Measurements from ENCODE around the gene DISP1. TPM values are rescaled to one million over a fixed set of nuclear protein-coding genes. Genes with fewer than 3 reads are reported as not detected.

DISP1 gene
- total and polyA plus RNA-seq, 2 experiments from 2014 or later, result 2.4 to 4.4 TPM

- H3K4me3 Mint-ChIP-seq, result no peak overlapping the region
Measured at GRCh38 chr1:222777463-222777862, 37.4 kb upstream of the DISP1 start.

GRCh38 chr1:222777977-222778376 lies 36.9 kb upstream of the DISP1 start:
- H3K27me3 ChIP-seq (ENCODE audit: insufficient read depth), result no peaks in the 10 kb centered on the region
- H2AFZ ChIP-seq, result no peak overlapping the region
- no peaks in the 10 kb centered on the region for H3K9me2 ChIP-seq (ENCODE audit: insufficient read depth)
- Mint-ChIP-seq H3K4me1 (no peaks in the 10 kb centered on the region), H3K36me3 (ENCODE audit: low read depth) (no peaks in the 10 kb centered on the region), H3K27me3 (ENCODE audit: insufficient read depth, low read depth, poor library complexity) (peaks cover 2% of the 10 kb centered on the region), H3K9me3 (no peaks in the 10 kb centered on the region), H3K27ac (no peak overlapping the region), H3K4me3 (no peak overlapping the region)
- H3F3A ChIP-seq (replicated peaks; ENCODE audit: low read depth), result no peaks in the 10 kb centered on the region
- H3K79me2 ChIP-seq (replicated peaks; ENCODE audit: insufficient read depth), result no peaks in the 10 kb centered on the region
- no peaks in the 10 kb centered on the region for H3K36me3 ChIP-seq (ENCODE audit: insufficient read depth)
- H4K20me1 ChIP-seq (replicated peaks; ENCODE audit: insufficient read depth), result no peaks in the 10 kb centered on the region
- no peak for DNase-seq (ENCODE audit: low spot score)
- H3K4me2 ChIP-seq, result no peak overlapping the region
- no peak for ATAC-seq
- H3K27ac ChIP-seq (ENCODE audit: low read depth), result no peak overlapping the region
- no peaks in the 10 kb centered on the region for H3K4me1 ChIP-seq (ENCODE audit: insufficient read depth)
- H3K4me3 ChIP-seq, result no peak overlapping the region
- TF ChIP-seq EZH2 (IDR thresholded peaks at IDR 0.05; ENCODE audit: low read depth, unreplicated experiment), result no peak
- no peak for TF ChIP-seq ZNF462 (CRISPR knock-in tag; IDR thresholded peaks at IDR 0.05)
- no peak for TF ChIP-seq JUNB (IDR thresholded peaks at IDR 0.05; ENCODE audit: unreplicated experiment)
- TF ChIP-seq CREB1 (CRISPR knock-in tag; IDR thresholded peaks at IDR 0.05; ENCODE audit: low read depth), result no peak
- no peak for TF ChIP-seq ZNF331 (CRISPR knock-in tag; IDR thresholded peaks at IDR 0.05; ENCODE audit: low read depth)
- no peak for TF ChIP-seq ZNF114 (CRISPR knock-in tag; IDR thresholded peaks at IDR 0.05)
- no peak for TF ChIP-seq CTCF (conservative IDR thresholded peaks at IDR 0.05; ENCODE audit: low read depth in 2 of 2)
- no peak for TF ChIP-seq EZH2phosphoT487 (IDR thresholded peaks at IDR 0.05; ENCODE audit: unreplicated experiment)

More at GRCh38 chr1:222777463-222777862, 37.4 kb upstream of the DISP1 start:
- Histone ChIP-seq H3K4me2 (no peak overlapping the region), H4K20me1 (replicated peaks; ENCODE audit: insufficient read depth) (no peaks in the 10 kb centered on the region), H3K4me1 (ENCODE audit: insufficient read depth) (no peaks in the 10 kb centered on the region), H3K79me2 (replicated peaks; ENCODE audit: insufficient read depth) (no peaks in the 10 kb centered on the region), H3K27ac (ENCODE audit: low read depth) (no peak overlapping the region), H3K9me2 (ENCODE audit: insufficient read depth) (no peaks in the 10 kb centered on the region), H3K27me3 (ENCODE audit: insufficient read depth) (no peaks in the 10 kb centered on the region), H3K36me3 (ENCODE audit: insufficient read depth) (no peaks in the 10 kb centered on the region), H3K4me3 (no peak overlapping the region), H3F3A (replicated peaks; ENCODE audit: low read depth) (no peaks in the 10 kb centered on the region), H2AFZ (no peak overlapping the region)
- Mint-ChIP-seq H3K36me3 (ENCODE audit: low read depth) (no peaks in the 10 kb centered on the region), H3K27me3 (ENCODE audit: insufficient read depth, low read depth, poor library complexity) (peaks cover 2% of the 10 kb centered on the region), H3K27ac (no peak overlapping the region), H3K9me3 (no peaks in the 10 kb centered on the region), H3K4me1 (no peaks in the 10 kb centered on the region)
- DNase-seq (ENCODE audit: low spot score) (no peak), ATAC-seq (no peak)
- no peak for TF ChIP-seq EZH2phosphoT487 (IDR thresholded peaks at IDR 0.05; ENCODE audit: unreplicated experiment)
- no peak for TF ChIP-seq ZNF331 (CRISPR knock-in tag; IDR thresholded peaks at IDR 0.05; ENCODE audit: low read depth)
- no peak for TF ChIP-seq CTCF (conservative IDR thresholded peaks at IDR 0.05; ENCODE audit: low read depth in 2 of 2)
